AG09319 (cell line): ENCODE results near the gene CTIF.

Source experiments
- DNase-seq: peaks from one replicate; pipeline ENCODE4 v3.0.0-alpha.2; 2010; ENCODE audit warnings: low read depth; ENCODE audit errors: extremely low read depth
- TF ChIP-seq, protein P1 (sequence below): IDR thresholded peaks from 2 replicates; pipeline ENCODE4 v1.5.1; 2011; ENCODE audit warnings: low read depth, mild to moderate bottlenecking, inconsistent platforms, low read length, moderate library complexity

Gene CTIF

DNA sequence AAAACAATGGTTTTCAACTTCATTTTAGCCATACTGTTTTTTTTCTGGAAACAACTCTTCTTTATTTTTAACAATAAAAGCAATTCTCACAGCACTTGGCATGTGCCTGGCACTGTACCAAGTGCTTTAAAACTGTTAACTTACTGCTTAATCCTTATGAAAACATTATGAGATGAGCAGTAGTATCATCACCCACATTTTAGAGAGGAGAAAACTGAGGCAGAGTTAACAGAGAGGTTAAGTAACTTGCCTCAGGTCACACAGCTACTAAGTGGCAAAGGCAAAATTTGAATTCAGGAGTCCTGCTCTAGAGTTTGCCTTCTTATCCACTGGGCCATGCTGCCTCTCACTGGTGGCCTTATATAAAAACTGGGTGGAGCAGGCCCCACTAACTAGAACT is 23.2 kb downstream of the CTIF start:
- DNase-seq = no peak
- TF ChIP-seq, protein P1, sequence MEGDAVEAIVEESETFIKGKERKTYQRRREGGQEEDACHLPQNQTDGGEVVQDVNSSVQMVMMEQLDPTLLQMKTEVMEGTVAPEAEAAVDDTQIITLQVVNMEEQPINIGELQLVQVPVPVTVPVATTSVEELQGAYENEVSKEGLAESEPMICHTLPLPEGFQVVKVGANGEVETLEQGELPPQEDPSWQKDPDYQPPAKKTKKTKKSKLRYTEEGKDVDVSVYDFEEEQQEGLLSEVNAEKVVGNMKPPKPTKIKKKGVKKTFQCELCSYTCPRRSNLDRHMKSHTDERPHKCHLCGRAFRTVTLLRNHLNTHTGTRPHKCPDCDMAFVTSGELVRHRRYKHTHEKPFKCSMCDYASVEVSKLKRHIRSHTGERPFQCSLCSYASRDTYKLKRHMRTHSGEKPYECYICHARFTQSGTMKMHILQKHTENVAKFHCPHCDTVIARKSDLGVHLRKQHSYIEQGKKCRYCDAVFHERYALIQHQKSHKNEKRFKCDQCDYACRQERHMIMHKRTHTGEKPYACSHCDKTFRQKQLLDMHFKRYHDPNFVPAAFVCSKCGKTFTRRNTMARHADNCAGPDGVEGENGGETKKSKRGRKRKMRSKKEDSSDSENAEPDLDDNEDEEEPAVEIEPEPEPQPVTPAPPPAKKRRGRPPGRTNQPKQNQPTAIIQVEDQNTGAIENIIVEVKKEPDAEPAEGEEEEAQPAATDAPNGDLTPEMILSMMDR = no peak

GRCh38 chr18:48563027-48563426 is 24.2 kb downstream of the CTIF start:
- no peak for DNase-seq
- TF ChIP-seq, protein P1 = no peak

- TF ChIP-seq, protein P1 = no peak
- DNase-seq = no peak
Observed at GRCh38 chr18:48564139-48564538, 25.3 kb downstream of the CTIF start.

DNA sequence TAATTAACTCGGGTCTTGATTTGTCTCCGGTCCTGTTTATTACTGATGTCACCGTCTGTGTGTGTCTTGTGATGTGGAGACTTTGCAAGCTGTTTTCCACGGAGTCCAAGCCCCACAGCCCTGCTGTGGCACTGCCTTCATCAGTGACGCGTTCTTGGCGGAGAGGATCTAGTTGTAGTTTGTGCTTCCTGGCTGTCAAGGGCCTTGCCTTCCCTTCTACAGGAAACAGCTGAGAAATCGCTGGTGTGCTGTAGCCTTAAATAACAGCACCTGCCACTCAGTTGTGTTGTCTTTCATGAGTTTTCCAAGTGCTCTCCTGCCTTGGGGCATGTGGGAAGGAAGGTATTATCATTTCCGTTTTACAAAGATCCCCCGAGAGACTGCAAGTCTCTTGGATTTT is 26.3 kb downstream of the CTIF start:
- DNase-seq = no peak
- TF ChIP-seq, protein P1 = no peak

DNA sequence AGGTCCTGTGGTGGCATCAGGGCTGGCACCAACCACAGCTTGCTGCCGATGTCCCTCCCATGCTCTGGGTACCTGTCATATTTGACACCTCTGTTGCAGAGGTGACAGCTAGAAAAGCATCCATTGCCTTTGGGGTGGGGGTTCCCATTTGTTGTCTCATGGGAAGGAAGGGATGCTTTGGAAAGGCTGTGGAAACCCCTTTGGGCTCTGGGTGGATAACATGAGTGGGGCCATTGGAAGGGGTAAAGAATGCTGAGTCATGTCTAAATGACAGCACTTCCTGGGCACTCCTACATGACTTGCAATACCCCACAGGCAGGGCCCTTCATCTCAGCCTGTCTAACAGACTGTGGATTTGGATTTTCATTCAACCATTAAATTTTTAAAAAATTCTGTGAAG is 27.8 kb downstream of the CTIF start:
- no peak for DNase-seq
- TF ChIP-seq, protein P1 = no peak

DNA sequence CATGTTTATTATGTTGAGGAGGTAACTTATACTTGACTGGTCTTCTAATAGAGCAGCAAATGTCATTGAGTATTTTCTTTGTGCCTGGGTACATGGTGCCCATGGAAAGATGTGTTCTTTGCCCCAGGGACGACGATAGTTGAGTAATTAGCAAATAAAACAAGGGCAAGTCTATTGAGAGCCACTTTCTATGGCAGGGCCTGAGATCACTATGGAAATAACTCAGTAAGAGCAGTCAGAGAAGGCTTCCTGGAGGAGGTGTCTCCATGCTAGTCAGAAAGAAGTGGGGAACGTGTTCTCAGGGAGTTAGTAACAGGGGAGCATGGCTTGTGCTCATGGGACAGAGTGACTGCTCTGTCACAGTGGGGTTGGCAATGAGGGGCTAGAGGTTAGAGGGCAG is 28.6 kb downstream of the CTIF start:
- TF ChIP-seq, protein P1 = no peak
- no peak for DNase-seq

DNA sequence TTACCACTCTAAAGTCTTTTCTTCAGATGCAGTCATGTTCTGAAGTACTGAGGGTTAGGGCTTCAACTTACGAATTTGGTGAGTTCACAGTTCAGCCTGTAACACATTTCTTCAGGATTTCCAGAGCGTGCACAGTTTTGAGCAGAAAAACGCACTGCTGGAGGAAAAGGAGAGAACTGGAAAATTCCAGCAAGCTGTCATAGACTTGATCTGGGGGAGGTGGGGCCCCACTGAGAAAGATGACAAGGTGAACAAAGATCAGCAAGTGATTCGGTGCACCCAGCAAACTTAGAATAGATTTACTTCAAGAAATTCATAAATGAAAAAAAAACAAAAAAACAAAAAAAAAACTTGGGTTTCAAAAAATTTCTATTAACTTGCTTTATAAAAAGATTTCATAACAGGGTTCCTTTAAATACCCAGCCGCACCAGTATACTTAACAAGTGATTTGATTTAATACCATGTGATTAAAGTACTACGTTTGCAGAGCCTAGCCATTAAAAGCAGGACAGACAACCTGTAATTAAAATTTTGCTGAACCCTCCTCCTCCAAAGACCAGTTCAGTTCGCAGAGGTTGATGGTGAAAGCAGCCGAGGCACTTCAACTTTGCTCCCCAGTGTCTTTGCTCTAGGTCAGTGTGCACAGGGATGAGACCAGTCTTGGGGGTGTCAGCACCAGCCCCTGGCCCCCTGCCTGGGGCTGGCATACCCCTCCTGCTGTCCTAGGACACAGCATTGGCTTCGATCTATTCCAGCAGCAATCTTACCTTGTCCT is 30.5 kb downstream of the CTIF start:
- TF ChIP-seq, protein P1 = no peak
- DNase-seq = no peak
